ENCODE measurements around the gene CACNA2D1. TPM values are rescaled to one million over a fixed set of nuclear protein-coding genes. Genes with fewer than 3 reads are reported as not detected.

Gene CACNA2D1
- polyA plus RNA-seq, 2 of the 4 experiments (the other 2 are of a cell fraction), result 18.0 to 32.9 TPM

GRCh38 chr7:82270870-82271269 is 172.7 kb downstream of the CACNA2D1 start:
- DNase-seq (ENCODE audit: low read depth in 1 of 2, low spot score in 1 of 2), result no peak
- CTCF ChIA-PET, result interaction anchor here (1.0 kb wide), 1 partner anchor 301 kb away, joined by 3 read pairs; no protein-coding TSS in a partner anchor
- WGBS (ENCODE audit: missing lambda C conversion rate), result 91% methylated on average over 1 of the region's 1 CpG

GRCh38 chr7:82268632-82269031 is 174.9 kb downstream of the CACNA2D1 start:
- Histone ChIP-seq H3K9me3 (no peaks in the 10 kb centered on the region), H3K4me1 (0 out of 3 replicates have a peak, but pooled peaks cover 6% of the 10 kb centered on the region), H3K4me2 (no peak overlapping the region), H3K4me3 (no peak overlapping the region), H3K27ac (no peak overlapping the region)
- 79% methylated on average over 1 of the region's 1 CpG for WGBS (ENCODE audit: missing lambda C conversion rate)
- ChIA-PET CTCF (no interaction called here), POLR2A (no interaction called here)
- TF ChIP-seq TFCP2L1 (CRISPR knock-in tag; IDR thresholded peaks at IDR 0.05), result no peak
- TF ChIP-seq NR3C1 (IDR thresholded peaks at IDR 0.05), result no peak
- TF ChIP-seq FOSB (CRISPR knock-in tag; IDR thresholded peaks at IDR 0.05), result no peak
- no peak for FAIRE-seq
- ATAC-seq, result no peak
- no peak for DNase-seq (ENCODE audit: low read depth in 1 of 2, low spot score in 1 of 2)

More at GRCh38 chr7:82270870-82271269, 172.7 kb downstream of the CACNA2D1 start:
- Histone ChIP-seq H3K9me3 (no peaks in the 10 kb centered on the region), H3K4me1 (0 out of 3 replicates have a peak, but pooled peaks cover 6% of the 10 kb centered on the region), H3K27ac (no peak overlapping the region), H3K4me2 (no peak overlapping the region), H3K4me3 (no peak overlapping the region)
- ATAC-seq (no peak), FAIRE-seq (no peak)
- TF ChIP-seq HMGXB4 (CRISPR knock-in tag; IDR thresholded peaks at IDR 0.05; ENCODE audit: borderline replicate concordance) (no peak), ZNF302 (CRISPR knock-in tag; IDR thresholded peaks at IDR 0.05) (no peak), HEYL (CRISPR knock-in tag; IDR thresholded peaks at IDR 0.05) (no peak), HOXA7 (CRISPR knock-in tag; IDR thresholded peaks at IDR 0.05) (no peak), HDAC2 (IDR thresholded peaks at IDR 0.05) (no peak), MAX (IDR thresholded peaks at IDR 0.05) (no peak), ELK1 (IDR thresholded peaks at IDR 0.05; ENCODE audit: low read depth, low read length) (no peak), CHD4 (IDR thresholded peaks at IDR 0.05; ENCODE audit: borderline replicate concordance) (no peak), ATOH8 (CRISPR knock-in tag; IDR thresholded peaks at IDR 0.05; ENCODE audit: low read depth) (no peak), RAD21 (conservative IDR thresholded peaks at IDR 0.05 in 1 of 2, IDR thresholded peaks at IDR 0.05 in 1 of 2) (no peak), NR3C1 (IDR thresholded peaks at IDR 0.05) (no peak), POLR2A (IDR thresholded peaks at IDR 0.05; ENCODE audit: low read length) (no peak), HOXB5 (CRISPR knock-in tag; IDR thresholded peaks at IDR 0.05) (no peak), FOXS1 (CRISPR knock-in tag; IDR thresholded peaks at IDR 0.05) (no peak), BCL3 (IDR thresholded peaks at IDR 0.05) (no peak), PHF8 (IDR thresholded peaks at IDR 0.05; ENCODE audit: borderline replicate concordance, low read depth) (no peak)
- POLR2A ChIA-PET, result interaction anchor here (0.6 kb wide), 1 partner anchor 12 kb away, joined by 3 read pairs; no protein-coding TSS in a partner anchor

GRCh38 chr7:82266081-82266480 is 177.5 kb downstream of the CACNA2D1 start:
- no peak overlapping the region for H3K4me2 ChIP-seq
- ChIA-PET POLR2A (no interaction called here), CTCF (no interaction called here)
- no peak for ATAC-seq
- H3K4me3 ChIP-seq, result no peak overlapping the region
- TF ChIP-seq BCL3 (IDR thresholded peaks at IDR 0.05) (no peak), CBX8 (IDR thresholded peaks at IDR 0.05) (no peak), GATA3 (IDR thresholded peaks at IDR 0.05; ENCODE audit: borderline replicate concordance) (no peak), JUNB (IDR thresholded peaks at IDR 0.05) (no peak), FOSL2 (IDR thresholded peaks at IDR 0.05) (no peak), FOSL2 (CRISPR knock-in tag; IDR thresholded peaks at IDR 0.05) (no peak), NFE2L2 (conservative IDR thresholded peaks at IDR 0.05; ENCODE audit: low read length) (no peak), KDM1A (IDR thresholded peaks at IDR 0.05; ENCODE audit: low read depth) (no peak)
- no peak for FAIRE-seq
- no peaks in the 10 kb centered on the region for H3K9me3 ChIP-seq
- DNase-seq (ENCODE audit: low read depth in 1 of 2, low spot score in 1 of 2), result no peak
- H3K4me1 ChIP-seq, result 0 out of 3 replicates have a peak, but pooled peaks cover 6% of the 10 kb centered on the region
- H3K27ac ChIP-seq, result no peak overlapping the region
